HG03097 (cell line): Measurements from ENCODE around the gene HHIPL1.

Source experiments
- ATAC-seq: cut with Tn5 transposase; IDR thresholded peaks from one replicate; pipeline ENCODE4 v1.9.1; 2021; ENCODE audit not compliant: unreplicated experiment, low FRiP score

The HHIPL1 gene

DNA sequence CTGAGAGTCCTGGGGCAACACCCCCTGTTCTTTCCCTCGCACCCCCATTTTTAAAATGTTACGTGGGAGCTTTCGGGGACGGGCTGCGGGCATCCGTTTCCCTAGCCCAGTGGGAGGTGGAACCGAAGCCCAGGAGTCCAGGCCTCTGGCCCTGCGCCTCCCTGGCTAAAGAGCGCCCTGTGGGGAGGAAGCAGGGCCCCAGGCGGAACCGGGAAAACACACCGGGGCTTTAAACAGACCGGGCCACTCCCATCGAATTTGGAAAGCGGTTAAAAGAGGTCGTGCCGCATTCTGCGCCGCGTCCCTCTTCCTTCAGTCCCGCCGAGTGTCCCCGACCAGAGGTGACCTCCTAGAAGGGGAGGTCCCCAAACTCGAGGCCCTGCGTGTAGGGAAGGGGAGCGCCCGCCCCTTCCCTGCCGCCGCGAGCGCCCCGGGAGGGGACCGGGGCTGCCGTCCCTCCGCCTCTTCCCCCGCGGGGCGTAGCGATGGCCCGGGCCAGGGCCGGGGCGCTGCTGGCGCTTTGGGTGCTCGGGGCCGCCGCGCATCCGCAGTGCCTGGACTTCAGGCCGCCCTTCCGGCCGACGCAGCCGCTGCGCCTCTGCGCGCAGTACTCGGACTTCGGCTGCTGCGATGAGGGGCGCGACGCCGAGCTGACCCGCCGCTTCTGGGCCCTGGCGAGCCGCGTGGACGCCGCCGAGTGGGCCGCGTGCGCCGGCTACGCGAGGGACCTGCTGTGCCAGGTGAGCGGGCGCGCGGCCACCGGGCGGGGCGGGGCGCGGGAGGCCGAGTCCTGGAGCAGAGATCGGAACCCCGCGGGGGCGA is at the start of gene HHIPL1:
HHIPL1 (plus strand) TSS at position 407 of the 822 bp plus-strand sequence; CDS start at position 486, 79 bp downstream.
- no peak for ATAC-seq

DNA sequence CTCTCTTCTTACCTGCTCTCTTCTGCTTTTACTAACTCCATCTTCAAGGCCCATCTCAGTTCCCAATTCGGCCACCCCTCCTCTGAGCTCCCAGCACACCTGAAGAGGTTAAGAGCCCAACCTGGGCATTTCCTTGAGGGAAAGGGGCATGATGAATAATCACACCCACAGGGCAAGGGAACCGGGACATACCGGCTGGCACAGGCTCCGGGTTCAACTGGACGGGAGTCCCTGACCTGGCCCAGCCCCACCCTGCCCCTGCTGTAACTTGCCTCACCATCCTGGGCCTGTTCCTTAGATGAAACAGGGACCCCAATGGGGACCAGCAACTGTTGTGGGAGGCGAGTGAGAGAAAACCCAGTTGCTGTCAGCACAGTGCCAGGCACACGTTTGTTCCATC is 49.4 kb upstream of the HHIPL1 start:
- no peak for ATAC-seq

DNA sequence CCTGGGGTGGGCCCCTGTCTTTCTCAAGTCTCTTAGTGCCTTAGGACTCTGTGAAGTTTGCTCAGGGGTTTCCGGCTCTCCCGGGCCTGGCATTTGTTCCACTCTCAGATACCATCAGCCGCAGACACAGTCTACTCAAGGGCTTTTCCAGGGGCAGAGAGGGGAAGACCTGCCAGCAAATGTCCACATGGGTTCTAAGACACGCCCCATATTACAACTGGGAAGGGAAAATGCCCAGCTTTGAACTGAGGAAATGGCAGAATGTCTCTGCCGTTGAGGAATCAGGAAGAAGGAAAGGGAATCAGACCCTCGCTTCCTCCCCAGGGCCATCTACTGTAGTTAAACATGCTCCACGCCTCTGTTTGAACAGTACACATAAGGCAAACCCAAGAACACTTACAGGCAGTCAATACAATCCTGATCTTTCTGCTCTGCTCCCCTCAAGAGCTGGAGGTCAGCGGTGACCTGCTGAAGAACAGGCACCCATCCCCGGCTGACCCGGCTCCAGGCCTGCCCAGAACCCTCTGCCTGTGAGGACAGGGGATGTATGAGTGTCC is 48.8 kb upstream of the HHIPL1 start:
- ATAC-seq = no peak

DNA sequence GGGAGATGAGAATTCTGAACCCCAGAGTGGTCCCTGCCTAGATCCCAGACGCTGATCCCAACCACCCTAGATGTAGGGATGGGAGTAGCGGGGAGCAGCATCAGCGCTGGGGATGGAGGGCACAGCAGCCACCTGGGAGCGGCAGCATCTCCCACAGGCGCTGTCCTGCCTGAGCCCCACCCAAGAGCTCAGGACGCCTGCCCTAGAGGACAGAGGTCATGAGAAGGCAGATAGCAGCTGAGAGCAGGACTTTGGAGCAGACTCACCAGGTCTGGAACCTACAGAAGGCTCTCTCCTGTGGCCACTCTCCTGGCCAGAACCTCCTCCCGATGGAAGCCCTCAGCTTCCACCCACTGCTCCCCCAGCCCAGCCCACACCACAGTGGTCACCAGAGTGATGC is 48.2 kb upstream of the HHIPL1 start:
- no peak for ATAC-seq

DNA sequence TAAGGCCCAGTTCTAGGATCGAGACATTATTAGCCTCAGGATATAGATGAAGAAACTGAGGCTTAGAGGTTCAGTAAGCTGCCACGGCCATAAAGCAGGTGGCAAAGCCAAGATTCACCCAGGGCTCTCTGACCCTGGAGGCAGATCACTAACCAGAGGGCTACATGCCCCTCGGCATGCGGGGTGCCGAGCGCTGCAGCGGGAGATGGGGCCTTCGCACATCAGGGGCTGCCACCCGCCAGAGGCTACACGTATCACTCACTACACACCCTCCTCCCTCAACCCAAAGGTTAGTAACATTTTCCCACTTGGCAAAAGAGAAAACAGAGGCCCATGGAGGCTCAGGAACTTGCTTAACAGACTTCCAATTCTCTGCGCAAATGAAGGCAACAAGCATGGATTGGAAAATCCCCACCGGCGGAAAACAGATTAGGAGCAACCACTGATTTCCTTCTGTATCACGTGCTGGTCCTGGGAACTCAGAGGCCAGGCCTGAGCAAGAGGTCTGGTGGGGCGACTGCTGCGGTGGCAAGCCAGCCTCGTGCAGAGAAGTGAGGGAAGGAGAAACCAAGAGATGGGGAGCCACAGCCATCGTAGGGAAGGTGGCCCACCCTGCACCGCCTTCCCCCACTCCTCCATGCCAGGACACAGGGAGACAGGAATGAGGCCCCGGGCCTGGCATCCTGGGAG is 46.9 kb upstream of the HHIPL1 start:
- no peak for ATAC-seq

DNA sequence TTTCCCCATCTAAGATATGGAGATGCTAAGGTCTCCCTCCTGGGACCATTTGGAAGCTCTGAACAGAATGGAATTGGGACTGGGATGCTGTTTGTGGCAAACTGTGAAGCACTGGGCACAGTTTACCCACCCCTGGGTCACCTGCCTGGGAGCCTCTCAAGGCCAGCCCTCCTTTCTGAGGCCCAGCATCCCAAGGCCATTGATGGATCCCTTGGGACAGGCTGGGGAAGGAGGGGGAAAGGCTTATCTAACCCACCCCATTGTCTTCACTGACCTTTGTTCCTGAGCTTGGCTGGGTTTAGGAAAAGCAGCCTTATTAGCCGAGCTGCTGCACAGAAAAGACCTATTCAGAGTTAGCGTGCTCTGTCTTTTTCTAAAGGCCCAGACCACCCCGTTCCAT is 46.2 kb upstream of the HHIPL1 start:
- ATAC-seq = no peak

DNA sequence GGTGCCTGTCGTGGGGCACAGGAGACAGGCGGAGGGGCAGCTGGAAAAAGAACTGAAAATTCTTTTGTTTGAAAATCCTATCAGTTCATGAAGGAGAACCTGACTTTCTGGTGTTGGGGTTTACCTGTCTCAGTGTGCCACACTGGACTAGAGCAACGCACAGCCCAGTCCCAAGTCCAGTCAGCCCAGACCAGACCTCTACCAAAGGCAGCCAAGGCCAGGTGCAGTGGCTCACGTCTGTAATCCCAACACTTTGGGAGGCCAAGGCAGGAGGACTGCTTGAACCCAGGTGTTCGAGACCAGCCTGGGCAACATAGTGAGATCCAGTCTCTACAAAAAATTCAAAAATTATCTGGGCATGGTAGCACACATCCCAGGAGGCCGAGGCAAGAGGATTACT is 45.5 kb upstream of the HHIPL1 start:
- ATAC-seq = no peak

DNA sequence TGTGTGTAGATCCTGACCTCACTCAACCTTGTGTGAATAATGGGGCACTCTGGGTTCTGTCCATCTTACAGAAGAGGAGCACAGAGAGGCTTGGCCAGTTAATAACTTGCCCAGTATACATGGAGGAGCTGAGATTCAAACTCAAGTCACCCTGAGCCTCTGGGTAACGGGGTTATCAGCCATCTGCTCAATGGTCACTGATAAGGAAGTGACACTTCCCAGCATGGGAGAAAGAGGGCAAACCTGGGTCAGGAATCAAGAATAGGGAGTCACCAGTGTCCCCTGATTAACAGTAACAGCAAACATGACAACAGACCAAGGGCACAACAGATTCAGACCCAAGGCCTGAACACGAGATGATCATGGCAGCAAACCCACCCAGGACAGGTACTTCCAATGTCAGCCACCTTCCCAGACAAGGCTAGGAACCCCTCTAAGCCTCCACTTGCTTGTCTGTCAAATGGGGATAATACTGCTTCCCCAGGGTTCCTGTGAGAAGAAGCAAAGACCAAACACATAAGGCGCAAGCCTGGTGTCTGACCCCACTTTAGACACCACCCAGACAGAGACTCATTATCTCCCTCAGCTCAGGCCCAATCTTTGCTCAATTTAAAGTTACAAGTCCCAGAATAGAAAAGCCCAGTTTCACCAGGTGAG is 44.6 kb upstream of the HHIPL1 start:
- no peak for ATAC-seq

DNA sequence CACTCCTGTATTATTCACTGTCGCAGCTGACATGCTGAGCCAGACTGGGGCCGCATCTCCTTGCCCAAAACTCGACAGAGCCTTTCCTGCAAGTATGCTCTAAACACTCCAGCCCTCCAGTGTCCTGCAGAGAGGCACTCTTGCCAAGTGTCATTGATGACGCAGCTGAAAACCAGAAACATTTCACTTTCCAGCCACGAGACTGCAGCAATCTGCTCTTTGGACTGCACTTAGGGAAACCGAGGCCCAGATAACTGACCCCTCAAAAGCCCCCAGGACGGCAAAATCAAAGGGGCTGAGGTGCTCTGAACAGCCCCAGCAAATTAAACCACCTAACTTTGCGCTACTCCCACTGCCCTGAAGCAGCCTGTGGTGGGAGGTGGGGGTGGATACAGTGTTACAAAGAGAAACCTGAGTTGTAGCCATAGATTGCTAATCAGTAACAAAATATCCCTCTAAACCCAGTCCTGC is 43.5 kb upstream of the HHIPL1 start:
- ATAC-seq = no peak

DNA sequence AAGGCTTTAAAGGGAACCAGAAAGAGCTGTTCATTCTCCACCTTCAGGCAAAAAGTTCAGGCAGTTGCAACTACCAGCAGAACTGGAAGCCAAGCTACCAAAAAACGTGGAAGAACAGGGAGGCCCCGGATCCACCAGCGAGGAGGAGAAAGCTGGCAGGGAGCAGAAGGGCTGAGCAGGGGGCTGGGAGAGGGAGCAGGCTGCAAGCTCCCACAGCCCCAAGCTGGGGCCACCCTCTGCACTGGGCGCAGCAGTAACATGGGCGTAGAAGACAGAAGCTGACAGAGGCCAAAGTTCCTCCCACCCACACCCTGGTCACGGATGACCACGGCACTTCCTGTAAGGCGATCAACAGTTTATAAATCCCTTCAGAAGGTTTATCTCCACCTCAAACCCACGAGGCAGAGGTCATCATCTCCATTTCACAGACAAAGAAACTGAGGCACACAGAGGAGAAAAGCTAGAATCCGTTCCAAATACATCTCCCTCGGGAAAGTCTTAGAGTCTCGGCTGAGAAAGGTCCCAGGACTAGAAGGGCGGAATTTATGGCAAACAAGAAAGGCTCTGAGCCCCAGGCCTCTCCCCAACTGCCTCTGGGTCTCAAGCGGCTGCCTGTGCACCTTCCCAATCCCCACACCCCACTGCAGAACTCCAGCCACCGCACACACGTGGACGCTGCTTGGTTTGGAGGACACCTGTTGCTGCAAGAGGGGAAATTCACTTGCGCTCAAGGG is 42.7 kb upstream of the HHIPL1 start:
- ATAC-seq = no peak

DNA sequence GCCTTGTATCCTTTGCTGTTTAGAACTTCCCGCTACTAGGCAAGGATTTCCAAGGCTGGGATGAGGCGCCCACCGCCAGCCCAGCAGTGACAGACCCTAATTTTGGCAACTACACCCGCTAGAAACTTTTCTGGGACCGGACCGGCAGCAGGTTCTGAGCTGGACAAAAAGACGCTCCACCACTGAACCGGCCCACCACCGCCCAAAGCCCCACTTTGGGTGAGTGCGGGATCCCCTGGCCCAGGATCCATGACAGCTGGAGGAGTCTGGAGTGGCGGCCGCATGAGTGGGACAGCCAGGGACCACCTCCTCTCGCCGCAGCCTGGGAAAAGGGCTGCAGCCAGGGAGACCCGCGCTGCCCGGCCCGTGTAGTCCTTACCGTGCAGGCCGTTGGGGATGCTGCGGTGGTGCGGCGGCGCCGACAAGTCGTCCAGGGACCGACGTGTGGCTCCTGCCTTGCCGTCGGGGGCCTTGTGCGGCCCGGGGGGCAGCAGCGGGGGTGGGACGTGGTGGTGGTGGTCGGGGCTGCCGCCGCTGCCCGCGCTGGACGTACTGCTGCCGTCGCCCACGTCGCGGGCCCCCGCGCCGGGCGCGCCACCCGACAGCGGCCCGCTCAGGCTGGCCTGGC is 42.0 kb upstream of the HHIPL1 start:
- no peak for ATAC-seq

DNA sequence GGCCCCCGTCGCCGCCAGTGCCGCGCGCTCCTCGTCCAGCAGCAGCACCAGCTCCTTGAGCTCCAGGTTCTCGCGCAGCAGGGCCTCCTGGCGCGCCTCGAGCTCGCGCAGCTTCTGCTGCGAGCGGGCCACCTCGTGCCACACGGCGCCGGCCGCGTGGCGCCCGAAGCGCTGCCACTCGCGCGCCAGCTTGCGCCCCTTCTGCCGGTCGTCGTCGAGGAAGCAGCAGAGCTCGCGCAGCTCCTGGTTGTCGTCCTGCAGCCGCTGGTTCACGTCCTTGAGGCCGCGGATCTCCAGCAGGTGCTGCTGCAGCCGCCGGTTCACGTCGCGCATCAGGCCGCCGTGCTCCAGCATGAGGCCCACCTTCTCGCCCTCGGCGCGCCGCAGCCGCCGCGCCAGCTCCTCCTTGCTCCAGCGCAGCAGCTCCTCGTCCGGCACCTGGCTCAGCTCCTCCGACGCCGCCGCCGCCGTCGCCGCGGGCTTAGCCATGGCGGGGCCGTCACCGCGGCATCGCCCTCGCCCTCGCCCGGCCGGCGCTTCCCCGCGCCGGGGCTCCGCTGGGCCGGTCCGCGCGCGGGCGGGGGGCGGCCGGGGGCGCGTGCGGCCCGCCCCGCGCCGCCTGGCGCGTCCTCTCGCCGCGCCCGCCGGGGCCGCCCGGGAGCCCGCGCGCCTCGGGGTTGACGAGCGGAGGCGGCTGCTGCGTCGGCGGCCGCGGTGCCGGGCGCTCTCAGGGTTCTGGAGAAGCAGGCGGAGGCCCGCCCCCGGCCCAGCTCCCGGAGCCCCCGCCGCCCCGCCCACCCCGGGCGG is 41.3 kb upstream of the HHIPL1 start, which contains the start of gene CCDC85C:
CCDC85C (minus strand) TSS at position 737 of the 807 bp plus-strand sequence; CDS start at position 489, 248 bp downstream.
- ATAC-seq = peak; percentile 4

DNA sequence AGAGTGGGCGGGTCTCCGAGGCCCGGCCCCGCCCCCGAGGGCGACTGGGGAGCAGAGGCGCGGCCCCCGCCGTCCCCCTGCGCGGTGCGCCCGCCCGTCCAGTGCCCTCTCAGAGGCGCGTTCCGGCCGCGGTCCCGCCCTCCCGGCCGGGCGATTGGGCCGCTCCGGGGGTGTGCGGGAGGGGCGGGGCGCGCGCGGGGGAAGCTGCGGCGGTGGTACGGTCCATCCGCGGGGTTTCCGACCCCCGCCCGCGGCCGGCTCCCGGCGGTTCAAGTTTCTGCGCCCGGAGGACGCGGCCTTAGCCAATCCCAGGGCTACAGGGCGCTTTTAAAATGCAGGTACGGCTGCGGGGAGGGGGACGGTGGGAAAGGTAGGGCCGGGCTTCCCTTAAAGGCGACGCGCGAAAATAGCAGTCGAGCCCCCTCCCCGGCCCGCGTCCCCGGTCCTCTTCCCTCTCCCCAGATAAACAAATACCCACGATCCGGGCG is 40.6 kb upstream of the HHIPL1 start:
- ATAC-seq = peak; percentile 82

DNA sequence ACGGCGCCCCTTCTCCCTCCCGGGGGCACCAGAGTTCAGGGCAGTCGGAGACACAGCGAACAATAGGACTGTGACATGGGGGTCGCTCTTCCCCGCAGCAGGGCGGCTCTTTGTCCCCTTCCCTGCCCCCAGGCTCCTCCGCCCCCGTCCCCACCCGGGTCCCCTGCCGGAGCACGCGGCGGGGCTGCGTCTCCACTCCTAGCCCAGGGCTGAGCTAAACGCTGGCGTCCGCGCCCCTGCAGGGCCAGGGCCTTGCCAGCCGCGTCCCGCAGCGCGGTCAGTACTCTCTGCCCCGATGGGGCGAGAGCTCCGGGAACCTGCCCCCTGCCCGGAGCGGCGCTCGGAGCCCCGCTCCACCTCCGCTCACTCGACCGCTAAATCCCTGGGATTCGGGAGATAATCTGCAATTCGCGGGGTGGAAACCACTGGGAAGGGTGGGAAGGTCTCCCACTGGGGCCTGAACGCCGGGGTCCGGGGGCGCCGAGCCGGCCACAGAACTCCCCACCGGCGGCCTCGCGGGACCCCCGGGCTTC is 40.1 kb upstream of the HHIPL1 start:
- ATAC-seq = peak; percentile 10

DNA sequence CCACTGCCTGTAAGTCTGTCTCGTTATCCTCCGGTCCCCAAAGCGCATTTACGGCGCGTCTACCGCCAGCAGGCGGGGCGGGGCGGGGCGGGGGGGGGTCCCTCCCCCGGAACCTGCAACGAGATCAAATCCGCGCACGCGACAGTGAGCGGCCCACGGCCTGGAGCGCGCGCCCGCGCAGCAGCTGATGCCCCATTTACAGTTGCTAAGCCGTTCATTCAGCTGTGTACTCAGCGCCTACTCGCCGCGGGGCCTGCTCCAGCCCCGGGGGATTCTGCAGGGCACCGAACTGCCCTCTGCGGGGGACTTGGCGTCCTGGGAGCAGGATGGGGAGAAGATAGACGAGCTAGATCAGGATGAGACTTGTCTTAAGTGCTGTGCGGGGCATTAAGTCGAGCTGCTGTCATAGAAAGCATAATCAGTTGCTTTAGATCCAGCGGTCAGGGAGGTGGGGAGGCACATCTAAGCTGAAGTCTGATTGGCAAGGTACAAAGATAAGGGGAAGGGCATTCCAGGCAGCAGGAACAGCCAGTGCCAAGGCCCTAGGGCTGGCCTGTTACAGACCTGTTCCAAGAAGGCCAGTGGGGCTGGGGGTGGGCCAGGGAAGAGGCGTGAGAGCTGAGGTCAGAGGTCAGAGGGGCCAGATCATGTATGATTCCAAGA is 39.5 kb upstream of the HHIPL1 start:
- no peak for ATAC-seq

DNA sequence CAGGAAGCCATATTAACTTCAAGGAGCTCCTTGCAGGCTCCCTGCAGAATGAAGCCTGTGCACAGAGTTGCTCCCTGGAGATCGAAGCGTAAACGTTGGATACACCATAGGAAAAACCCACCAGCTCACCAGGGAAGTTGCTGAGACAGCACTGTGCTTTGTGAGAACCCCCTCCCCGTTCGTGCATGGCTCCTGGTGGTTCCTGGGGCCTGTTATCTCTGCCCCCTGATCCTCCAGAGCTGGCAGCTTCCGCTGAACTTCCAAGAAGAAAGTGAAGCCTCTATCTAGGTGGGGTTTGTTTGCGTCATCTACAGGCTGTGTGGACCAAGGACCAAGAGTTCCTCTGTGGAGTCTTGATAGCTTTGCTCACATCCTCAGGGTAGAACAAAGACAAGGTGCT is 38.6 kb upstream of the HHIPL1 start:
- ATAC-seq = no peak

DNA sequence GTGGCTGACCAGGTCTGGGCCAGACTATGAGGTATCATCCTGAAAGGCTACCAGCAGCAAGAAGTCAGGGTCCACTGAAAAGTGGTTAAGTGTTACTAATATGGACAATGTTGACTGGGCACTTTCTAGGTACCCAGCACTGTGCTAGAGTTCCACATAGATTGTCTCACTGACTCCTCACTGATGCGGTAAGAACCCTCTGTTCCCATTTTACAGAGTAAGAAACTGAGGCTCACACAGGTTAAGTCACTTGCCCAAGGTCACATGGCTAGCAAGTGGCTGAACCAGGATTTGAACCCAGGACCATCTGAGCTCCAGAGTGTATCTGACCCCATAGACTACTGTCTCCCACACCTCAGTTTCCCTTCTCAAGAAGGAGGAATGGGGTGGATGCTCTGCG is 36.3 kb upstream of the HHIPL1 start:
- no peak for ATAC-seq
